K562 (cell line): ENCODE results near the gene ZDHHC5. TPM values are rescaled to one million over a fixed set of nuclear protein-coding genes. Genes with fewer than 3 reads are reported as not detected.
A peak's percentile ranks its signal among the peaks of the same experiment; 100 is the strongest.

Experiments used
- JUND ChIP-seq, 2 experiments: IDR thresholded peaks; 2 replicates in 1 of 2; 3 replicates in 1 of 2; pipeline ENCODE4 v1.6.1; 2011; ENCODE audit warnings: borderline replicate concordance in 2 of 2, low read depth in 2 of 2, low read length in 2 of 2, improper control_type of control experiment in 1 of 2, missing biosample characterization in 1 of 2, missing genetic modification characterization in 1 of 2, missing genetic modification reagents in 1 of 2
- MCM3 ChIP-seq: fragments of 450-650 bp; IDR thresholded peaks from 2 replicates; pipeline ENCODE4 v1.6.1; 2016
- XRCC3 ChIP-seq: fragments of 450-650 bp; IDR thresholded peaks from 2 replicates; pipeline ENCODE4 v1.6.1; 2017; ENCODE audit warnings: mild to moderate bottlenecking, moderate library complexity
- ZBTB8A ChIP-seq: fragments of 450-650 bp; IDR thresholded peaks from 2 replicates; pipeline ENCODE4 v1.6.1; 2018; ENCODE audit warnings: mild to moderate bottlenecking, moderate library complexity; ENCODE audit not compliant: partially characterized antibody
- ZFP1 ChIP-seq: fragments of 450-650 bp; formaldehyde crosslinking; IDR thresholded peaks from 2 replicates; pipeline ENCODE4 v1.4.0; 2020; ENCODE audit warnings: mild to moderate bottlenecking, mixed read lengths
- ZNF57 ChIP-seq: fragments of 450-650 bp; formaldehyde crosslinking; IDR thresholded peaks from 2 replicates; pipeline ENCODE4 v1.4.0; 2020; ENCODE audit warnings: mild to moderate bottlenecking, moderate library complexity
- polyA plus RNA-seq, 8 experiments: library from polyadenylated mRNA; depleted of rRNA in 4 of 8; stranded (reverse) in 5 of 8; unstranded in 3 of 8; fragments of >200 nt; fragmentation: Nextera tagmentation in 2 of 8; fragmentation: Illumina TruSeq in 1 of 8; extraction: Ambion mirVana in 2 of 8; extraction: Trizol in 1 of 8; gene quantifications; 2 replicates each; pipeline versions ENCODE4 v1.2.1 to v1.2.3, GENCODE V29; 2011 to 2014; ENCODE audit warnings: inconsistent platforms in 1 of 8, missing spikeins in 1 of 8
- total RNA-seq, 7 experiments: library from RNA; depleted of rRNA in 6 of 7; stranded (reverse); fragments of >200 nt in 6 of 7; fragmentation: Illumina TruSeq in 2 of 7; extraction: Trizol in 2 of 7; gene quantifications; 2 replicates each; pipeline versions ENCODE4 v1.2.1 to v1.2.3, GENCODE V29; 2011 to 2021; ENCODE audit warnings: low replicate concordance in 1 of 7
- TF ChIP-seq, protein P1 (sequence below): fragments of 250-450 bp; sonication (Bioruptor Pico); IDR thresholded peaks from 2 replicates; pipeline ENCODE4 v1.4.0; 2020; ENCODE audit warnings: mild to moderate bottlenecking, moderate library complexity
- TF ChIP-seq, protein P2 (sequence below): fragments of 450-650 bp; IDR thresholded peaks from 2 replicates; pipeline ENCODE4 v1.6.1; 2016; ENCODE audit warnings: antibody characterized with exemption
- TF ChIP-seq, protein P3 (sequence below): fragments of 450-650 bp; IDR thresholded peaks from 2 replicates; pipeline ENCODE4 v1.6.1; 2016; ENCODE audit warnings: mild to moderate bottlenecking, moderate library complexity
- TF ChIP-seq, protein P4 (sequence below): IDR thresholded peaks from 2 replicates; pipeline ENCODE4 v1.6.1; 2011; ENCODE audit not compliant: insufficient read length; ENCODE audit errors: extremely low read depth

ZDHHC5 gene
- total and polyA plus RNA-seq, 9 of the 15 experiments (the other 6 are each of a cell fraction or from before 2014, with no cell fraction given): 3.8 to 64.2 (median 35.9) TPM

DNA sequence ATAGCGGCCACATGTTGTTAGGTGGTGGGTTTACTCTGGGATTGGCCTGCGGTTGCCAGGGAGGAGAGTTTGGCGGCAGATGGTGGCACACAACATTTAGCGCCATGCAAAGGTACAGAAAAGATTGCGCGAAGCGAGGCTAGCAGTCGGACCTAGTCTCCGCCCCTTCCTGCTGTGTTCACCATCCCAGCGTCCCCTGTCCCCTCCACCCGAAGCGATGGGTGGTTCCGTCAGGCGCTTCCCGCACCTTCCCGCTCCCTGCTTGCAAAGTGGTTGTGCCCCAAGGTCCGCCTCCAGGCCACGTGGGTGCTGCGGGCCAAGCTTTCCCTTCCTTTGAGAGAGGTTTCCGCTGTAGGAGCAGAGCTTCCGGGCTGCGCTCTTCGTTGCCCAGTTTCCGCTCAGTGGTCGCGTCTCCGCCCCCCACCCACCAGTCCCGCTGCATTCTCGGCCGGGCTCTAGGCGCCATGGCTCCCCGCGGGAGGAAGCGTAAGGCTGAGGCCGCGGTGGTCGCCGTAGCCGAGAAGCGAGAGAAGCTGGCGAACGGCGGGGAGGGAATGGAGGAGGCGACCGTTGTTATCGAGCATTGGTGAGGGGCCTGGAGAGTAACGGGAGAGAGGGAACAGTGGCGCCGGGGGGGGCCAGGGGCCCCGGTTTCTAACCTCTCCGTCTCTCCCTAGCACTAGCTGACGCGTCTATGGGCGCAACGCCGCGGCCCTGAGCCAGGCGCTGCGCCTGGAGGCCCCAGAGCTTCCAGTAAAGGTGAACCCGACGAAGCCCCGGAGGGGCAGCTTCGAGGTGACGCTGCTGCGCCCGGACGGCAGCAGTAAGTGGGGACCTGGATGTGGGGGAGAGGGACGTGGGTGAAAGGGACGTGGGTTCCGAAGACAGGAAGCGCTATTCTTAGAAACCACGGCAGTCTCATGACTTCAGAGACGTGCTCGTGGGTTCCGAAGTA lies 73.5 kb downstream of the ZDHHC5 start, which contains the start of gene SELENOH (continued):
- TF ChIP-seq, protein P1, sequence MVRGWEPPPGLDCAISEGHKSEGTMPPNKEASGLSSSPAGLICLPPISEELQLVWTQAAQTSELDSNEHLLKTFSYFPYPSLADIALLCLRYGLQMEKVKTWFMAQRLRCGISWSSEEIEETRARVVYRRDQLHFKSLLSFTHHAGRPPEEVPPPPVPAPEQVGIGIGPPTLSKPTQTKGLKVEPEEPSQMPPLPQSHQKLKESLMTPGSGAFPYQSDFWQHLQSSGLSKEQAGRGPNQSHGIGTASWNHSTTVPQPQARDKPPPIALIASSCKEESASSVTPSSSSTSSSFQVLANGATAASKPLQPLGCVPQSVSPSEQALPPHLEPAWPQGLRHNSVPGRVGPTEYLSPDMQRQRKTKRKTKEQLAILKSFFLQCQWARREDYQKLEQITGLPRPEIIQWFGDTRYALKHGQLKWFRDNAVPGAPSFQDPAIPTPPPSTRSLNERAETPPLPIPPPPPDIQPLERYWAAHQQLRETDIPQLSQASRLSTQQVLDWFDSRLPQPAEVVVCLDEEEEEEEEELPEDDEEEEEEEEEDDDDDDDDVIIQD (CRISPR knock-in tag): no peak
- TF ChIP-seq XRCC3: no peak
- TF ChIP-seq ZFP1 (CRISPR knock-in tag): no peak
- TF ChIP-seq, protein P2, sequence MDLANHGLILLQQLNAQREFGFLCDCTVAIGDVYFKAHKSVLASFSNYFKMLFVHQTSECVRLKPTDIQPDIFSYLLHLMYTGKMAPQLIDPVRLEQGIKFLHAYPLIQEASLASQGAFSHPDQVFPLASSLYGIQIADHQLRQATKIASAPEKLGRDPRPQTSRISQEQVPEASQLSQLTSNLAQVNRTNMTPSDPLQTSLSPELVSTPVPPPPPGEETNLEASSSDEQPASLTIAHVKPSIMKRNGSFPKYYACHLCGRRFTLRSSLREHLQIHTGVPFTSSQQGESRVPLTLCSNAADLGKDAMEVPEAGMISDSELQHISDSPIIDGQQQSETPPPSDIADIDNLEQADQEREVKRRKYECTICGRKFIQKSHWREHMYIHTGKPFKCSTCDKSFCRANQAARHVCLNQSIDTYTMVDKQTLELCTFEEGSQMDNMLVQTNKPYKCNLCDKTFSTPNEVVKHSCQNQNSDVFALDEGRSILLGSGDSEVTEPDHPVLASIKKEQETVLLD: peak; percentile 66; the same call in 1 of the 2 replicates
- peak; percentile 91 for TF ChIP-seq JUND (IDR thresholded peaks at IDR 0.05; ENCODE audit: borderline replicate concordance, low read depth, low read length)
- TF ChIP-seq JUND (tag; IDR thresholded peaks at IDR 0.05; ENCODE audit: borderline replicate concordance, low read depth, low read length): peak; percentile 57; the same call in 1 of the 3 replicates
- TF ChIP-seq, protein P3, sequence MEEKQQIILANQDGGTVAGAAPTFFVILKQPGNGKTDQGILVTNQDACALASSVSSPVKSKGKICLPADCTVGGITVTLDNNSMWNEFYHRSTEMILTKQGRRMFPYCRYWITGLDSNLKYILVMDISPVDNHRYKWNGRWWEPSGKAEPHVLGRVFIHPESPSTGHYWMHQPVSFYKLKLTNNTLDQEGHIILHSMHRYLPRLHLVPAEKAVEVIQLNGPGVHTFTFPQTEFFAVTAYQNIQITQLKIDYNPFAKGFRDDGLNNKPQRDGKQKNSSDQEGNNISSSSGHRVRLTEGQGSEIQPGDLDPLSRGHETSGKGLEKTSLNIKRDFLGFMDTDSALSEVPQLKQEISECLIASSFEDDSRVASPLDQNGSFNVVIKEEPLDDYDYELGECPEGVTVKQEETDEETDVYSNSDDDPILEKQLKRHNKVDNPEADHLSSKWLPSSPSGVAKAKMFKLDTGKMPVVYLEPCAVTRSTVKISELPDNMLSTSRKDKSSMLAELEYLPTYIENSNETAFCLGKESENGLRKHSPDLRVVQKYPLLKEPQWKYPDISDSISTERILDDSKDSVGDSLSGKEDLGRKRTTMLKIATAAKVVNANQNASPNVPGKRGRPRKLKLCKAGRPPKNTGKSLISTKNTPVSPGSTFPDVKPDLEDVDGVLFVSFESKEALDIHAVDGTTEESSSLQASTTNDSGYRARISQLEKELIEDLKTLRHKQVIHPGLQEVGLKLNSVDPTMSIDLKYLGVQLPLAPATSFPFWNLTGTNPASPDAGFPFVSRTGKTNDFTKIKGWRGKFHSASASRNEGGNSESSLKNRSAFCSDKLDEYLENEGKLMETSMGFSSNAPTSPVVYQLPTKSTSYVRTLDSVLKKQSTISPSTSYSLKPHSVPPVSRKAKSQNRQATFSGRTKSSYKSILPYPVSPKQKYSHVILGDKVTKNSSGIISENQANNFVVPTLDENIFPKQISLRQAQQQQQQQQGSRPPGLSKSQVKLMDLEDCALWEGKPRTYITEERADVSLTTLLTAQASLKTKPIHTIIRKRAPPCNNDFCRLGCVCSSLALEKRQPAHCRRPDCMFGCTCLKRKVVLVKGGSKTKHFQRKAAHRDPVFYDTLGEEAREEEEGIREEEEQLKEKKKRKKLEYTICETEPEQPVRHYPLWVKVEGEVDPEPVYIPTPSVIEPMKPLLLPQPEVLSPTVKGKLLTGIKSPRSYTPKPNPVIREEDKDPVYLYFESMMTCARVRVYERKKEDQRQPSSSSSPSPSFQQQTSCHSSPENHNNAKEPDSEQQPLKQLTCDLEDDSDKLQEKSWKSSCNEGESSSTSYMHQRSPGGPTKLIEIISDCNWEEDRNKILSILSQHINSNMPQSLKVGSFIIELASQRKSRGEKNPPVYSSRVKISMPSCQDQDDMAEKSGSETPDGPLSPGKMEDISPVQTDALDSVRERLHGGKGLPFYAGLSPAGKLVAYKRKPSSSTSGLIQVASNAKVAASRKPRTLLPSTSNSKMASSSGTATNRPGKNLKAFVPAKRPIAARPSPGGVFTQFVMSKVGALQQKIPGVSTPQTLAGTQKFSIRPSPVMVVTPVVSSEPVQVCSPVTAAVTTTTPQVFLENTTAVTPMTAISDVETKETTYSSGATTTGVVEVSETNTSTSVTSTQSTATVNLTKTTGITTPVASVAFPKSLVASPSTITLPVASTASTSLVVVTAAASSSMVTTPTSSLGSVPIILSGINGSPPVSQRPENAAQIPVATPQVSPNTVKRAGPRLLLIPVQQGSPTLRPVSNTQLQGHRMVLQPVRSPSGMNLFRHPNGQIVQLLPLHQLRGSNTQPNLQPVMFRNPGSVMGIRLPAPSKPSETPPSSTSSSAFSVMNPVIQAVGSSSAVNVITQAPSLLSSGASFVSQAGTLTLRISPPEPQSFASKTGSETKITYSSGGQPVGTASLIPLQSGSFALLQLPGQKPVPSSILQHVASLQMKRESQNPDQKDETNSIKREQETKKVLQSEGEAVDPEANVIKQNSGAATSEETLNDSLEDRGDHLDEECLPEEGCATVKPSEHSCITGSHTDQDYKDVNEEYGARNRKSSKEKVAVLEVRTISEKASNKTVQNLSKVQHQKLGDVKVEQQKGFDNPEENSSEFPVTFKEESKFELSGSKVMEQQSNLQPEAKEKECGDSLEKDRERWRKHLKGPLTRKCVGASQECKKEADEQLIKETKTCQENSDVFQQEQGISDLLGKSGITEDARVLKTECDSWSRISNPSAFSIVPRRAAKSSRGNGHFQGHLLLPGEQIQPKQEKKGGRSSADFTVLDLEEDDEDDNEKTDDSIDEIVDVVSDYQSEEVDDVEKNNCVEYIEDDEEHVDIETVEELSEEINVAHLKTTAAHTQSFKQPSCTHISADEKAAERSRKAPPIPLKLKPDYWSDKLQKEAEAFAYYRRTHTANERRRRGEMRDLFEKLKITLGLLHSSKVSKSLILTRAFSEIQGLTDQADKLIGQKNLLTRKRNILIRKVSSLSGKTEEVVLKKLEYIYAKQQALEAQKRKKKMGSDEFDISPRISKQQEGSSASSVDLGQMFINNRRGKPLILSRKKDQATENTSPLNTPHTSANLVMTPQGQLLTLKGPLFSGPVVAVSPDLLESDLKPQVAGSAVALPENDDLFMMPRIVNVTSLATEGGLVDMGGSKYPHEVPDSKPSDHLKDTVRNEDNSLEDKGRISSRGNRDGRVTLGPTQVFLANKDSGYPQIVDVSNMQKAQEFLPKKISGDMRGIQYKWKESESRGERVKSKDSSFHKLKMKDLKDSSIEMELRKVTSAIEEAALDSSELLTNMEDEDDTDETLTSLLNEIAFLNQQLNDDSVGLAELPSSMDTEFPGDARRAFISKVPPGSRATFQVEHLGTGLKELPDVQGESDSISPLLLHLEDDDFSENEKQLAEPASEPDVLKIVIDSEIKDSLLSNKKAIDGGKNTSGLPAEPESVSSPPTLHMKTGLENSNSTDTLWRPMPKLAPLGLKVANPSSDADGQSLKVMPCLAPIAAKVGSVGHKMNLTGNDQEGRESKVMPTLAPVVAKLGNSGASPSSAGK: peak; percentile 62
- TF ChIP-seq, protein P4, sequence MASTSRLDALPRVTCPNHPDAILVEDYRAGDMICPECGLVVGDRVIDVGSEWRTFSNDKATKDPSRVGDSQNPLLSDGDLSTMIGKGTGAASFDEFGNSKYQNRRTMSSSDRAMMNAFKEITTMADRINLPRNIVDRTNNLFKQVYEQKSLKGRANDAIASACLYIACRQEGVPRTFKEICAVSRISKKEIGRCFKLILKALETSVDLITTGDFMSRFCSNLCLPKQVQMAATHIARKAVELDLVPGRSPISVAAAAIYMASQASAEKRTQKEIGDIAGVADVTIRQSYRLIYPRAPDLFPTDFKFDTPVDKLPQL: no peak
- TF ChIP-seq ZNF57: no peak
- no peak for TF ChIP-seq MCM3
- no peak for TF ChIP-seq ZBTB8A
